B cell (primary cell): ENCODE data around the gene RER1. TPM values are rescaled to one million over a fixed set of nuclear protein-coding genes. Genes with fewer than 3 reads are reported as not detected.

ENCODE experiments used
- ATAC-seq: fragments of 200-7000 bp; cut with Tn5 transposase; one replicate; pipeline ENCODE4 v1.10.0; 2021; ENCODE audit warnings: low read depth, mild to moderate bottlenecking, moderate number of reproducible peaks, moderate library complexity
- CTCF ChIA-PET: fragments of 350-600 bp; sonication (Branson Sonifier 250); formaldehyde crosslinking; loops from one replicate; lab custom pipeline; 2021; ENCODE audit warnings: antibody characterized with exemption, inconsistent platforms; lab: Charles Lee
- POLR2A ChIA-PET: fragments of 350-600 bp; sonication (Branson Sonifier 250); formaldehyde crosslinking; loops from one replicate; lab custom pipeline; 2021; ENCODE audit warnings: antibody characterized with exemption; lab: Charles Lee
- DNase-seq: peaks from one replicate; pipeline ENCODE4 v3.0.0; 2013
- H2AFZ ChIP-seq: 2 replicates; pipeline ENCODE4 v1.6.1; 2012; ENCODE audit warnings: mild to moderate bottlenecking, low read depth, low read length; ENCODE audit not compliant: insufficient read depth, poor library complexity, severe bottlenecking
- H3K27ac ChIP-seq, 2 donors: 1 replicate in 1 of 2; 2 replicates in 1 of 2; pipeline ENCODE4 v1.5.1; 2012 to 2013; ENCODE audit warnings: low read length in 2 of 2, mild to moderate bottlenecking in 2 of 2, moderate library complexity in 1 of 2
- H3K27me3 ChIP-seq, 4 experiments: fragments of 200-600 bp in 1 of 4; sonication (generic) in 1 of 4; replicated peaks in 1 of 4; 1 replicate in 2 of 4; 2 replicates in 2 of 4; pipeline versions ENCODE4 v1.6.1 to v1.7.0; 2013 to 2016; ENCODE audit warnings: low read length in 3 of 4, mild to moderate bottlenecking in 2 of 4, mixed read lengths in 1 of 4, moderate library complexity in 1 of 4; ENCODE audit not compliant: insufficient read depth in 4 of 4, control insufficient read depth in 3 of 4; ENCODE audit errors: control extremely low read depth in 1 of 4
- H3K36me3 ChIP-seq, 2 experiments: replicated peaks in 1 of 2; 1 replicate in 1 of 2; 2 replicates in 1 of 2; pipeline versions ENCODE4 v1.6.1 to v1.7.1; 2013; ENCODE audit warnings: low read length in 1 of 2; ENCODE audit not compliant: insufficient read depth in 2 of 2, control insufficient read depth in 1 of 2; ENCODE audit errors: control extremely low read depth in 1 of 2, extremely low read depth in 1 of 2
- H3K4me1 ChIP-seq, 2 donors: fragments of 200-600 bp in 1 of 2; sonication (generic) in 1 of 2; 1 replicate in 1 of 2; 2 replicates in 1 of 2; pipeline versions ENCODE4 v1.5.1 to v1.6.1; 2013 to 2017; ENCODE audit warnings: low read length in 2 of 2; ENCODE audit not compliant: control insufficient read depth in 2 of 2, insufficient read depth in 2 of 2
- H3K4me2 ChIP-seq: replicated peaks from 2 replicates; pipeline ENCODE3; 2012; ENCODE audit warnings: mild to moderate bottlenecking, low read depth, low read length; ENCODE audit not compliant: poor library complexity, severe bottlenecking
- H3K4me3 ChIP-seq, 5 experiments: fragments of 200-600 bp in 1 of 5; sonication (generic) in 1 of 5; 1 replicate in 3 of 5; 2 replicates in 2 of 5; pipeline versions ENCODE4 v1.5.1 to v1.7.0; 2011 to 2016; ENCODE audit warnings: low read length in 4 of 5, mild to moderate bottlenecking in 4 of 5, low read depth in 2 of 5, control low read depth in 1 of 5, moderate library complexity in 1 of 5; ENCODE audit not compliant: insufficient read depth in 1 of 5; ENCODE audit errors: control extremely low read depth in 1 of 5, extremely low read depth in 1 of 5
- H3K79me2 ChIP-seq: fragments of 200-600 bp; sonication (generic); one replicate; pipeline ENCODE4 v1.6.0; 2016; ENCODE audit warnings: low read length; ENCODE audit not compliant: control insufficient read depth, insufficient read depth
- H3K9ac ChIP-seq: fragments of 200-600 bp; sonication (generic); 2 replicates; pipeline ENCODE4 v1.6.1; 2017; ENCODE audit warnings: mild to moderate bottlenecking, low read length, moderate library complexity
- H3K9me3 ChIP-seq, 3 donors: one replicate each; pipeline versions ENCODE4 v1.6.1 to v1.7.1; 2013; ENCODE audit warnings: low read length in 2 of 3; ENCODE audit not compliant: control insufficient read depth in 2 of 3, insufficient read depth in 1 of 3; ENCODE audit errors: control extremely low read depth in 1 of 3
- H4K20me1 ChIP-seq: 2 replicates; pipeline ENCODE4 v1.6.0; 2012; ENCODE audit warnings: mild to moderate bottlenecking, low read length; ENCODE audit not compliant: insufficient read depth, control insufficient read depth, poor library complexity, severe bottlenecking
- H3K27ac Mint-ChIP-seq: one replicate; pipeline ENCODE4 v1.8.0; 2021; ENCODE audit warnings: mixed read lengths
- H3K27me3 Mint-ChIP-seq: one replicate; pipeline ENCODE4 v1.8.0; 2021; ENCODE audit warnings: mixed read lengths
- H3K4me1 Mint-ChIP-seq: one replicate; pipeline ENCODE4 v1.8.0; 2021; ENCODE audit warnings: mixed read lengths
- H3K4me3 Mint-ChIP-seq: one replicate; pipeline ENCODE4 v1.8.0; 2021; ENCODE audit warnings: mixed read lengths
- H3K9me3 Mint-ChIP-seq: one replicate; pipeline ENCODE4 v1.8.0; 2022; ENCODE audit warnings: mixed read lengths; ENCODE audit not compliant: insufficient read depth
- EZH2 ChIP-seq: IDR thresholded peaks from 2 replicates; pipeline ENCODE4 v1.6.1; 2012; ENCODE audit warnings: borderline replicate concordance, low read depth, mild to moderate bottlenecking, moderate library complexity, low read length; ENCODE audit not compliant: insufficient read depth, poor library complexity, severe bottlenecking
- WGBS: methylation state at CpG from one replicate; pipeline ENCODE4 v1.1.5; 2013; ENCODE audit warnings: missing lambda C conversion rate; ENCODE audit not compliant: insufficient coverage; 5-methylcytosine and 5-hydroxymethylcytosine counted together
- intact Hi-C: fragments of 100-400 bp; cut with micrococcal nuclease; formaldehyde crosslinking; loops from one replicate; pipeline ENCODE4 v1.10.0; 2022
- polyA plus RNA-seq: library from polyadenylated mRNA; depleted of rRNA; stranded (reverse); fragments of >200 nt; gene quantifications from 2 replicates; pipeline ENCODE4 v1.2.3, GENCODE V29; 2012
- total RNA-seq, 2 donors: library from RNA; stranded (reverse); fragments of 120-200 nt in 1 of 2; gene quantifications; 1 replicate in 1 of 2; 2 replicates in 1 of 2; pipeline versions ENCODE4 v1.2.3 to v1.2.4, GENCODE V29; 2013 to 2022
- TF ChIP-seq, protein P1 (sequence below): fragments of 200-600 bp; IDR thresholded peaks from one replicate; pipeline ENCODE4 v1.8.0; 2022; ENCODE audit warnings: antibody characterized with exemption, mild to moderate bottlenecking

RER1 gene
- total and polyA plus RNA-seq, 2 donors (not counting 1 experiment from before 2014, with no cell fraction given), result 78.5 to 118 TPM

DNA sequence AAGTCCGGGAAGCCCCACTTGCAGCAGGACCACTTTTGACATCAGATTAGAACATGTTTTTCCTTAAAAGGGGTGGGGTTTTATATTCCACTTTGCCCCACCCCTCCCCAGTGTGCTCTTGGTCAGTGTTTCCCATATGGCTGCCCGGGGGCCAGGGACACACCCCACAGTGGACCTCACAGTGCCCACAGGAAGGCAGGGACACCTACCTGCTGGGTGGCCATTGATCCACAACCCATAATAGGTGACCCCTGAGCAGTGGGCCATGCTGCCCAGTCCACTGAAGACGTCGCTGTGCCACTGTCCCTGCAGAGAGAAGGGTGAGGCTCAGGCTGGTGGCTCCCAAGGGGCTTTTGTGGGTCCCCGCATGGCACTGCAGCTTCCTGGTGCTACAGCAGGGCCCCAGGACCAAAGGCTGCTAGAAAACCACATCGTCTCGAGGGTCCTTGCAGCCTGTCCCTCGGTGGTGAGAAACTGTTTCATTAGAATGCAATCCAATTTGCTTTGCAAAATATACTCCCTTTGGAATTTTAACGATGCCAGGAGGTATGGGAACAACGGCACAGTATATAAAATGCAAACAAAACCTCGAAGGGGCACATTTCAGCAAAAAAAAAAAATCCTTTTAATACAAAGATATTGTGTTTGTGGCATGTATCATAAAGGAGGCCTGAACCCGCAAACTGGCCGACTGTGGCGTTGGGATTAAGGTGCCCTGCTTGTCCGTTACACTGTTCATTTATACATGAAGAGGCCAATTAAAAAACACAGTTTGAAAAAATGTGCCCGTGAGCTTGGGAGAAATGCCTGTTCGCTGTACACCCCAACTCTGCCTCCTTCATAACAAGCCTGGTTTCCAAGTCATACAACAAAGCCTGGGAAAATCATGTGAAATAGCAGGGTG, 17.1 kb upstream of the RER1 start:
- ATAC-seq (peak; percentile 24), DNase-seq (no peak)
- peaks cover 0 to 10% (median 2%) of the 10 kb centered on the region in 3 donors for H3K9me3 ChIP-seq
- no peaks in the 10 kb centered on the region for H3K27me3 Mint-ChIP-seq
- H3K27ac ChIP-seq, result no peak overlapping the region
- WGBS, result 7% methylated on average over 3 of the region's 17 CpGs
- H3K4me3 ChIP-seq, result no peak overlapping the region
- H3K9ac ChIP-seq, result no peak overlapping the region
- intact Hi-C loops, result no loop called here
- H3K79me2 ChIP-seq, result no peaks in the 10 kb centered on the region
- CTCF ChIA-PET, result interaction anchor here (12.5 kb wide), 1 partner anchor 180 kb away, joined by 295 read pairs; the partner anchor contains the start of gene FAAP20
- POLR2A ChIA-PET, result interaction anchor here (0.7 kb wide), 1 partner anchor 76 kb away, joined by 3 read pairs; no protein-coding TSS in a partner anchor
- peaks cover 17% of the 10 kb centered on the region for H3K4me1 Mint-ChIP-seq
- peaks cover 14 to 26% of the 10 kb centered on the region in 2 donors for H3K4me1 ChIP-seq
- no peaks in the 10 kb centered on the region for H4K20me1 ChIP-seq
- no peak overlapping the region for H3K4me3 Mint-ChIP-seq
- H3K4me2 ChIP-seq, result peak overlapping the region; percentile 44
- H3K9me3 Mint-ChIP-seq, result no peaks in the 10 kb centered on the region
- TF ChIP-seq EZH2, result no peak
- TF ChIP-seq, protein P1, sequence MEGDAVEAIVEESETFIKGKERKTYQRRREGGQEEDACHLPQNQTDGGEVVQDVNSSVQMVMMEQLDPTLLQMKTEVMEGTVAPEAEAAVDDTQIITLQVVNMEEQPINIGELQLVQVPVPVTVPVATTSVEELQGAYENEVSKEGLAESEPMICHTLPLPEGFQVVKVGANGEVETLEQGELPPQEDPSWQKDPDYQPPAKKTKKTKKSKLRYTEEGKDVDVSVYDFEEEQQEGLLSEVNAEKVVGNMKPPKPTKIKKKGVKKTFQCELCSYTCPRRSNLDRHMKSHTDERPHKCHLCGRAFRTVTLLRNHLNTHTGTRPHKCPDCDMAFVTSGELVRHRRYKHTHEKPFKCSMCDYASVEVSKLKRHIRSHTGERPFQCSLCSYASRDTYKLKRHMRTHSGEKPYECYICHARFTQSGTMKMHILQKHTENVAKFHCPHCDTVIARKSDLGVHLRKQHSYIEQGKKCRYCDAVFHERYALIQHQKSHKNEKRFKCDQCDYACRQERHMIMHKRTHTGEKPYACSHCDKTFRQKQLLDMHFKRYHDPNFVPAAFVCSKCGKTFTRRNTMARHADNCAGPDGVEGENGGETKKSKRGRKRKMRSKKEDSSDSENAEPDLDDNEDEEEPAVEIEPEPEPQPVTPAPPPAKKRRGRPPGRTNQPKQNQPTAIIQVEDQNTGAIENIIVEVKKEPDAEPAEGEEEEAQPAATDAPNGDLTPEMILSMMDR, result no peak
- H3K27ac Mint-ChIP-seq, result no peak overlapping the region
- H2AFZ ChIP-seq, result no peak overlapping the region
- no peaks in the 10 kb centered on the region for H3K27me3 ChIP-seq
- H3K36me3 ChIP-seq, result no peaks in the 10 kb centered on the region
